UCSD-AML1 (cell line): Measurements from ENCODE around the gene TTC28.

Source experiments
- DNase-seq: peaks from one replicate; lab custom pipeline; 2025; ENCODE audit not compliant: unreplicated experiment; lab: John Stamatoyannopoulos, UW

Gene TTC28

DNA sequence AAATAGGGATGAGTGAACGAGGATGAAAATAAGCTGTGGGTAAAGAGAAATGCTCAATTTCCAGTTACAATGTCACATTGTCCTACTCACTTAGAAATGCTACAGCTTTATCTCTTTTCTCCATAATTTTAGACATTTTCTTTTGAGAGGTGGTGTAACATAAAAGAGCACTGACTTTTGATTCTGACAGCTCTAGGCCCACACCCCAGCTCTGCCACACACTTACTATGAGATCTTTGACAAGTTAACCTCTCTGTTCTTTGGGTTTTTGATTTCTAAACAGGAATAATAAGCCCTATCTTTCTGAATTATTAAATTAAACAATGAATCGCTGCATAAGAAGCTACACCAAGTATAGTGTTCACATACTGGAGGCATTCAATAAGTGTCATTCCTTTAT is 532.2 kb downstream of the TTC28 start:
- DNase-seq = no peak

GRCh38 chr22:28146401-28147314 is 533.0 kb downstream of the TTC28 start:
- no peak for DNase-seq

DNA sequence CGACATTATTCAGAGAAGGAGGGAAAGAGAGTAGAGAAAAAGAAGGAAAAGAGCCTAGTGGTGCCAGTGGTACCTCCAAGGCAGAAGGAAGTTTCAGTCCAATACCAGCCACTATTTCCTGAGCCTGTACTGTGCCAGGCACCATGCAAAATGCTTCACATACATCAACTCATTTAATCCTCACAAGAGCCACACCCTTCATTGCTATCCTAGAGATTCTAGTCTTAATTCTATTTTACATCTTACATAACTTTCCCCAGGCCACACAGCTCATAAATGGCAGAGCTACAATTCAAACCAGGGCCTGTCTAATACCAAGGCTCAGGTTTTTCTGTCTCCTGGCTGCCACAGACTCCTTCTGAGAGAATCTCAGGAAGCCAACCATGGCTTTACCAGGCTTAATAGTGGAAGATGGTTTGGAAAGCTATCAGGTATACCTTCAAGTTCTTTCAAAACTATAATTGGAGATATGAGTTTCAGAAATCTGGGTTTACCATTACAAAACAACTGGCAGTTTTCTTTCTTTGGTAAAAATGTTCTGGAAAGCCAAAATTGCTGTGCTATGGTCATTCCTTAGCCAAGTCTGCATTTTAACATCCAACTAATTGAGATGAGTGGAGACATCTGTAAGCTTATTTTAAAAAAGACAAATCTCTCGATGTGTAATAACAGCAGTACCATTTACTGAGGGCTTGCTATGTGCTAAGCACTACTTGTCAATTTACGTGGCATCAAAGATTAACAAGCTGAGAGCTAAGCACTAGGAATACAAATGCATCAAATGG is 535.5 kb downstream of the TTC28 start:
- DNase-seq = no peak

DNA sequence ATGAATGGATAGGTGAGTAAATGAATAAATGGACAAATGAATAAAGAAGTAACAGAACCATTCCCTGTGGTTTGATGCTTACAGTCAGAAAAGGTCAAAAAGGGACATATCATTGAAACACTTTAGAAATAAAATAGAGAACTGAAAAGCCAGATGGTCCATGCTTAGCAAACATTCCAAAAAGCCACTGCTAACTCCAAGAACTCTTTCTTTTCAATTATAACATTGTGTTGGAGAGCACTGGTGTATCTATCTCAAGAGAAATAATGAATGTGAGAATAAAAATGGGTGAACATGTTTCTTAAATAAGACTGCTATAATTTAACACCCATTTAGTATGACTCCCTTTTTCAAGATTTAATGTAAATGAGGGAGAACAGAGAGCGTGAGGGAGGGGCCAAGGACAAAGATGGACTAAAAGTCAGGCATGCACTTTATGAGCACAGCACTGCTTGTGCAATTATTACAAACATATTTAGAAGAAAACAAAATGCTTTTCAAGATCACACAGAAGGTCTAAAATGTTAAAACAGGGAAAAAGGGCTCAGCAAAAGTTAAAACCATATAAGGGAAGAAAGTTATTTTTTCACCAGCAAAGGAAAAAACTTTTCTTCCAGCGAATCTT is 536.3 kb downstream of the TTC28 start:
- no peak for DNase-seq

DNA sequence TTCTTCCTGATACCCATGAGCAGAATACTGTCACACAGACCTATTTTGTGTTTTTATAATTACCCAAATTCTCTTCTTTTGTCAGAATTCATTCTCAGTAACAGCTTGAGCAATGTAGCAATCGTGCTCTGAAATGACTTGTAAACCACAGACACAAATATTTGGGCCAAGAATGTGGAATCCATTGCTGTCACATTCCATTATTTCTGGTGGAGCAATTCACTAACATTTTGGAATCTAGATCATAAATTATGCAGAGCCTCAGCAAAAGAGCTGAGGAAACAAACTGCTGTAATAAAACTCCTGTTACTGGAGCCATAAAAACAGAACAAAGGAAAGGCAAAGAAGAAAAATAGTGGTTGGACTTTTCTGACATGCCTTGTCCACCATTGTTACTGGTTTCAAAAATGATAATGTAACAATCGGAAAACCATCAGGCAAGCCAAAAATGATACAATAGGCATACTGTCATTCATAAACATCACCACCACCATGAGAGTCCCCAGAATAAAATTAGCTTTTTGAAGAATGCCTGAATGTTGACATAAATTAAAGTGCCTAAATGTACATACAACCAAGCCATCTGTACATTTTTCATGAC is 537.2 kb downstream of the TTC28 start:
- no peak for DNase-seq

- no peak for DNase-seq
Observed at GRCh38 chr22:28141614-28142013, 538.0 kb downstream of the TTC28 start.

DNA sequence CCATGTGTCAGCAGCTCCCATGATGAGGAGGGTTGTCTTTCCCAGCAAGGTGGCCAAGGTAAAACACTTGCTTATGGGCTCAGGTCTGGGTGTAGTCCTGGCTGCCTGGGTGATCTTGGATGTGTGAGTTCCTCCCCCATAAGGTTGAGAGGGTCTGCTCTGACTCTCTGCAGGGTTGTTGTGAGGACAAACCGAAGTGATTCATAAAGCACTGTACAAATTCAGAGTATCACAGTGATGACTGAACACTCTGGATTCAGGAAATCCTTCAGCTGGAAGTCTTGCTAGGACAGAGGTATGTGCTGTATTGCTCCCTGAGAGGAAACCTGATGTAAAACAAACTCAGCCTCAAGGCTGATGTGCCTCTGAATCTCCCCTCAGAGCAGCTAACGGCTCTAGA is 539.7 kb downstream of the TTC28 start:
- no peak for DNase-seq

GRCh38 chr22:28139516-28139915 is 540.1 kb downstream of the TTC28 start:
- no peak for DNase-seq

GRCh38 chr22:28137036-28137435 is 542.6 kb downstream of the TTC28 start:
- no peak for DNase-seq

- no peak for DNase-seq
Observed at GRCh38 chr22:28132466-28132865, 547.2 kb downstream of the TTC28 start.

DNA sequence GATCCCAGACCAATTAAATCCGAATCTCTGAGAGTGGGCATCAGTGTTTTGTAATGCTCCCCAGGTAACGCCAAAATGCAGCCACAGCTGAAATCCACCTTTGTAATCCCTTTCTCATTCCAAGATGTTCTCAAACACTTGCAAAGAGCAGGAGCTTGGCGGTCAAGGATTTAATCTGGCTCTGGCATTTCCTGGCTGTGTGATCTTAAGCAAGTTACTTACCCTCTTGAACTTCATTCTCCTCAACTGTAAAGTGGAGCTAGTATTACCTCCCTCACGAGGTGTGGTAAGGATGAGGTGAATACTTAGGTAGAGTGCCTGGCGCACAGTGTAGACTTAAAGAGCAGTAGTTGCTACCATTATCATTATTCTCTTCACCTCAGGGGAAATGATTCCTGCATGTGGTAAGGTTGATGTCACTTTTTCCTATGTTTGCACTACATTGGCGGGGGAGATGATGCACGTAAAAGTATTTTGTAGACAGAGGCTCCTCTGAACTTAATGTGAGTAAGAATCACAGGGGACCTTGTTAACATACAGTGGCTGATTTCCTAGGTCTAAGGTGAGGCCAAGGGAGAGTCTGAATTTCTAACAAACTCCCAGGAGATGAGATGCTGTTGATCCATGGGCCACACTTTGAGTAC is 550.2 kb downstream of the TTC28 start:
- DNase-seq = no peak

DNA sequence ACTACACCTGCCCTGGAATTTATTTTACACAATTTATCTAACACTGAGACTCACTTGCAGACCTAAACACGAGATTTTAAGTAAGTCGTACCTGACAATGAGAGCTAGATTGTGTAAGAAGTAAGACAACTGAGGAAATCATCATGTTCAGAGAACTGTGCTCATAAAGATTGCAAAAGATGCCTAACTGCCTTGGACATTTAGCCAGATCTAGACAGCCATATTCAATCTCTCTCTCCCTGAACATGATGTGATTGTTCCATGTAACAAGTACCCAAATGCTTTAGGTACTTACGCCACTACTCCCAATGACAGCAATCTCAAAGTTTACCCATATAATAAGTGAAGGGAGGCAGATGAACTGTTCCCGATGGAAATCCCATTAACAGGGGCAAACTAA is 550.8 kb downstream of the TTC28 start:
- DNase-seq = no peak

- no peak for DNase-seq
Observed at GRCh38 chr22:28125799-28126198, 553.8 kb downstream of the TTC28 start.

GRCh38 chr22:28123989-28124766 is 555.5 kb downstream of the TTC28 start:
- DNase-seq = no peak

DNA sequence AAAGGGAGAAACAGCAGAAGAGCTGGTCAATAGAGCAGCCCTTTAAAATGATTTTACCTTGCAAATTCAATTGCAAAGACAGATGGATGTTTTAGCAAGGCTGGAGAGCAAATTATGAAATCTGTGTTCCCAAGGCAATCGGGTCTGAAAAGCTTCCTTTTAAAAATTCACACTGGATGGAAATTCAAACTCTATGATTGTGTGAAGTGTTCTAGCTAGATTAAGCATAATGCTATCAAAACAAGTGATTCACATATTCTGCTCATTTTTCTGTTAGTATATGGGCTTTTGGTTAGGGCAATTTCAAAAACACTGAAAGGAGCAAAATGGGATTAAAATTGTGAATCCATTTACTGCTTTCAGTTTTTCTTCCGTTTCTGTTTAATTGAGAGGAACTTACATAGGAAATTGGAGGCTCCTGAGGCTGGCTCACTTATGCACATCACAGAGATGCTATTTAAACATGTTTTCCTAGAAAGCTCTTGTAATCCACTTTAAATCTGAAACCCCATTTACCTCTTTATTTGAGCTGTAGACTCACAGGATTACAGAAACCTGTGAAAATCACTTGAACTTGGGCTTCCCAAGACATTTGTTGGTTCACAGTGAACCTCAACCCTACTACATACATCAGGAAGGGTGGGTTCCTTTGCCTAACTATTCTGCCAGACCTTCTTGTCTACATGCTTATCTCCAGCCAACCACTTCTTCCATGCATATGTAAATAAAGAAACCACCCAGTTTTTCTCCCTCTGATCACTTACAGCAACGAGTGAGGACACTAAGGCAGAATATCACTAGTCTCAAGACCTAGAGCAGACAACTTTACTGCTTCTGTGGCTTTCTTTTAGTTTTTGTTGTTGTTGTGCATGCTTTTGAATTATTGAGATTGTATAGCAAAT is 558.7 kb downstream of the TTC28 start:
- DNase-seq = no peak

- no peak for DNase-seq
Observed at GRCh38 chr22:28118957-28119631, 560.5 kb downstream of the TTC28 start.

GRCh38 chr22:28116219-28116673 is 563.4 kb downstream of the TTC28 start:
- DNase-seq = no peak

GRCh38 chr22:28115426-28115825 is 564.2 kb downstream of the TTC28 start:
- no peak for DNase-seq
